Activated naive CD4-positive, alpha-beta T cell treated with anti-CD3 and anti-CD28 coated beads, Interleukin-2, amount 50 U/mL, for 24 hours (primary cell): ENCODE results near the gene PRLR.

Source experiments
- H3K27ac Mint-ChIP-seq: one replicate; pipeline ENCODE4 v1.8.0; 2021; ENCODE audit warnings: mild to moderate bottlenecking, mixed read lengths
- H3K27me3 Mint-ChIP-seq: one replicate; pipeline ENCODE4 v1.8.0; 2021; ENCODE audit warnings: mixed read lengths
- H3K36me3 Mint-ChIP-seq: one replicate; pipeline ENCODE4 v1.8.0; 2021; ENCODE audit warnings: mixed read lengths
- H3K4me1 Mint-ChIP-seq: one replicate; pipeline ENCODE4 v1.8.0; 2021; ENCODE audit warnings: mixed read lengths
- H3K4me3 Mint-ChIP-seq: one replicate; pipeline ENCODE4 v1.8.0; 2021; ENCODE audit warnings: mild to moderate bottlenecking, mixed read lengths
- H3K9me3 Mint-ChIP-seq: one replicate; pipeline ENCODE4 v1.8.0; 2021; ENCODE audit warnings: mixed read lengths

Gene PRLR

GRCh38 chr5:35073160-35073559 lies 157.1 kb downstream of the PRLR start:
- Mint-ChIP-seq H3K27me3 (peaks cover 17% of the 10 kb centered on the region), H3K4me1 (no peaks in the 10 kb centered on the region), H3K9me3 (peaks cover 13% of the 10 kb centered on the region), H3K27ac (no peak overlapping the region), H3K36me3 (no peaks in the 10 kb centered on the region), H3K4me3 (no peak overlapping the region)

GRCh38 chr5:35069188-35069587 lies 161.1 kb downstream of the PRLR start:
- no peak overlapping the region for H3K4me3 Mint-ChIP-seq
- H3K9me3 Mint-ChIP-seq = peaks cover 7% of the 10 kb centered on the region
- peaks cover 15% of the 10 kb centered on the region for H3K27me3 Mint-ChIP-seq
- no peaks in the 10 kb centered on the region for H3K36me3 Mint-ChIP-seq
- H3K4me1 Mint-ChIP-seq = no peaks in the 10 kb centered on the region
- H3K27ac Mint-ChIP-seq = no peak overlapping the region

GRCh38 chr5:35067985-35068384 lies 162.3 kb downstream of the PRLR start:
- Mint-ChIP-seq H3K9me3 (no peaks in the 10 kb centered on the region), H3K27me3 (peaks cover 11% of the 10 kb centered on the region), H3K36me3 (no peaks in the 10 kb centered on the region), H3K4me3 (no peak overlapping the region), H3K4me1 (no peaks in the 10 kb centered on the region), H3K27ac (no peak overlapping the region)

- Mint-ChIP-seq H3K4me1 (no peaks in the 10 kb centered on the region), H3K27ac (no peak overlapping the region), H3K36me3 (no peaks in the 10 kb centered on the region), H3K9me3 (no peaks in the 10 kb centered on the region), H3K4me3 (no peak overlapping the region), H3K27me3 (peaks cover 11% of the 10 kb centered on the region)
These were observed 164.0 kb downstream of the PRLR start for GRCh38 chr5:35066260-35066795.

GRCh38 chr5:35063414-35063813 lies 166.9 kb downstream of the PRLR start:
- Mint-ChIP-seq H3K4me3 (no peak overlapping the region), H3K27me3 (peaks cover 12% of the 10 kb centered on the region), H3K9me3 (no peaks in the 10 kb centered on the region), H3K27ac (no peak overlapping the region), H3K36me3 (no peaks in the 10 kb centered on the region), H3K4me1 (peaks cover 3% of the 10 kb centered on the region)

GRCh38 chr5:35061211-35061770 lies 169.0 kb downstream of the PRLR start:
- H3K4me3 Mint-ChIP-seq = no peak overlapping the region
- peaks cover 11% of the 10 kb centered on the region for H3K27me3 Mint-ChIP-seq
- peaks cover 3% of the 10 kb centered on the region for H3K4me1 Mint-ChIP-seq
- no peaks in the 10 kb centered on the region for H3K9me3 Mint-ChIP-seq
- H3K27ac Mint-ChIP-seq = no peak overlapping the region
- no peaks in the 10 kb centered on the region for H3K36me3 Mint-ChIP-seq

GRCh38 chr5:35060236-35060635 lies 170.1 kb downstream of the PRLR start:
- Mint-ChIP-seq H3K4me3 (no peak overlapping the region), H3K9me3 (no peaks in the 10 kb centered on the region), H3K36me3 (no peaks in the 10 kb centered on the region), H3K27me3 (peaks cover 11% of the 10 kb centered on the region), H3K4me1 (peaks cover 3% of the 10 kb centered on the region), H3K27ac (no peak overlapping the region)

GRCh38 chr5:35059251-35059650 lies 171.0 kb downstream of the PRLR start:
- Mint-ChIP-seq H3K27me3 (peaks cover 13% of the 10 kb centered on the region), H3K4me1 (peaks cover 3% of the 10 kb centered on the region), H3K36me3 (no peaks in the 10 kb centered on the region), H3K27ac (no peak overlapping the region), H3K9me3 (no peaks in the 10 kb centered on the region), H3K4me3 (no peak overlapping the region)

- Mint-ChIP-seq H3K4me1 (peaks cover 3% of the 10 kb centered on the region), H3K27me3 (peaks cover 17% of the 10 kb centered on the region), H3K27ac (no peak overlapping the region)
These were observed 171.9 kb downstream of the PRLR start for GRCh38 chr5:35058374-35058788.

GRCh38 chr5:35056686-35057085 lies 173.6 kb downstream of the PRLR start:
- peaks cover 23% of the 10 kb centered on the region for H3K27me3 Mint-ChIP-seq
- H3K27ac Mint-ChIP-seq = no peak overlapping the region
- H3K4me1 Mint-ChIP-seq = peaks cover 3% of the 10 kb centered on the region
- H3K4me3 Mint-ChIP-seq = no peak overlapping the region
- no peaks in the 10 kb centered on the region for H3K9me3 Mint-ChIP-seq
- H3K36me3 Mint-ChIP-seq = no peaks in the 10 kb centered on the region

More at GRCh38 chr5:35058374-35058788, 171.9 kb downstream of the PRLR start:
- Mint-ChIP-seq H3K9me3 (no peaks in the 10 kb centered on the region), H3K36me3 (no peaks in the 10 kb centered on the region), H3K4me3 (no peak overlapping the region)

- H3K27ac Mint-ChIP-seq = no peak overlapping the region
- no peaks in the 10 kb centered on the region for H3K9me3 Mint-ChIP-seq
- H3K36me3 Mint-ChIP-seq = no peaks in the 10 kb centered on the region
- peaks cover 26% of the 10 kb centered on the region for H3K27me3 Mint-ChIP-seq
- no peaks in the 10 kb centered on the region for H3K4me1 Mint-ChIP-seq
- no peak overlapping the region for H3K4me3 Mint-ChIP-seq
These were observed 177.4 kb downstream of the PRLR start for GRCh38 chr5:35052838-35053237.

GRCh38 chr5:35050541-35051126 lies 179.7 kb downstream of the PRLR start:
- Mint-ChIP-seq H3K4me3 (no peak overlapping the region), H3K36me3 (no peaks in the 10 kb centered on the region), H3K9me3 (no peaks in the 10 kb centered on the region), H3K27me3 (peaks cover 24% of the 10 kb centered on the region), H3K27ac (no peak overlapping the region), H3K4me1 (no peaks in the 10 kb centered on the region)

- Mint-ChIP-seq H3K27me3 (peaks cover 24% of the 10 kb centered on the region), H3K9me3 (no peaks in the 10 kb centered on the region), H3K4me3 (no peak overlapping the region), H3K36me3 (no peaks in the 10 kb centered on the region), H3K4me1 (no peaks in the 10 kb centered on the region), H3K27ac (no peak overlapping the region)
These were observed 181.4 kb downstream of the PRLR start for GRCh38 chr5:35048910-35049309.

GRCh38 chr5:35047785-35048404 lies 182.4 kb downstream of the PRLR start, which contains the start of gene AGXT2:
Gene AGXT2 (minus strand): TSS chr5:35047949. CDS start chr5:35047892, 57 bp downstream.
- Mint-ChIP-seq H3K4me1 (no peaks in the 10 kb centered on the region), H3K36me3 (no peaks in the 10 kb centered on the region), H3K4me3 (no peak within 1 kb of the TSS), H3K9me3 (no peaks in the 10 kb centered on the region), H3K27ac (no peak within 1 kb of the TSS), H3K27me3 (peaks cover 16% of the 10 kb centered on the region)

- H3K4me3 Mint-ChIP-seq = no peak overlapping the region
- H3K9me3 Mint-ChIP-seq = no peaks in the 10 kb centered on the region
- H3K27me3 Mint-ChIP-seq = peaks cover 15% of the 10 kb centered on the region
- H3K4me1 Mint-ChIP-seq = no peaks in the 10 kb centered on the region
- H3K36me3 Mint-ChIP-seq = no peaks in the 10 kb centered on the region
- H3K27ac Mint-ChIP-seq = no peak overlapping the region
These were observed 183.5 kb downstream of the PRLR start for GRCh38 chr5:35046774-35047173.

GRCh38 chr5:35045280-35045679 lies 185.0 kb downstream of the PRLR start:
- H3K4me3 Mint-ChIP-seq = no peak overlapping the region
- H3K36me3 Mint-ChIP-seq = no peaks in the 10 kb centered on the region
- H3K9me3 Mint-ChIP-seq = no peaks in the 10 kb centered on the region
- peaks cover 11% of the 10 kb centered on the region for H3K27me3 Mint-ChIP-seq
- no peak overlapping the region for H3K27ac Mint-ChIP-seq
- no peaks in the 10 kb centered on the region for H3K4me1 Mint-ChIP-seq
